Skin epidermis (tissue), 12 donors: ENCODE data around the gene SMAD3.
"Not testable (repeated sequence)": the region's sequence is repeated elsewhere in the genome, so short reads cannot be mapped to it uniquely, and the experiment has no call there.

ENCODE experiments used
- H3K27ac ChIP-seq, 21 experiments: fragments of 200-600 bp; sonication (generic) in 11 of 21; one replicate each; pipeline ENCODE4 v1.5.0; 2020; ENCODE audit warnings: mild to moderate bottlenecking in 3 of 21, inconsistent platforms in 2 of 21, moderate library complexity in 2 of 21
- H3K4me3 ChIP-seq, 7 experiments: fragments of 200-600 bp; sonication (generic) in 2 of 7; one replicate each; pipeline ENCODE4 v1.5.0; 2020; ENCODE audit warnings: inconsistent platforms in 2 of 7, mild to moderate bottlenecking in 2 of 7, moderate library complexity in 1 of 7

The SMAD3 gene

GRCh38 chr15:67059127-67059553 lies 6.3 kb upstream of the SMAD3 start:
- no peak overlapping the region for H3K27ac ChIP-seq
- H3K4me3 ChIP-seq = no peak overlapping the region

- Histone ChIP-seq H3K27ac (no peak overlapping the region), H3K4me3 (no peak overlapping the region)
These were observed 3.5 kb upstream of the SMAD3 start for GRCh38 chr15:67061811-67062368.

- no peak overlapping the region for H3K27ac ChIP-seq
- H3K4me3 ChIP-seq = no peak overlapping the region
These were observed 2.9 kb upstream of the SMAD3 start for GRCh38 chr15:67062369-67062985.

DNA sequence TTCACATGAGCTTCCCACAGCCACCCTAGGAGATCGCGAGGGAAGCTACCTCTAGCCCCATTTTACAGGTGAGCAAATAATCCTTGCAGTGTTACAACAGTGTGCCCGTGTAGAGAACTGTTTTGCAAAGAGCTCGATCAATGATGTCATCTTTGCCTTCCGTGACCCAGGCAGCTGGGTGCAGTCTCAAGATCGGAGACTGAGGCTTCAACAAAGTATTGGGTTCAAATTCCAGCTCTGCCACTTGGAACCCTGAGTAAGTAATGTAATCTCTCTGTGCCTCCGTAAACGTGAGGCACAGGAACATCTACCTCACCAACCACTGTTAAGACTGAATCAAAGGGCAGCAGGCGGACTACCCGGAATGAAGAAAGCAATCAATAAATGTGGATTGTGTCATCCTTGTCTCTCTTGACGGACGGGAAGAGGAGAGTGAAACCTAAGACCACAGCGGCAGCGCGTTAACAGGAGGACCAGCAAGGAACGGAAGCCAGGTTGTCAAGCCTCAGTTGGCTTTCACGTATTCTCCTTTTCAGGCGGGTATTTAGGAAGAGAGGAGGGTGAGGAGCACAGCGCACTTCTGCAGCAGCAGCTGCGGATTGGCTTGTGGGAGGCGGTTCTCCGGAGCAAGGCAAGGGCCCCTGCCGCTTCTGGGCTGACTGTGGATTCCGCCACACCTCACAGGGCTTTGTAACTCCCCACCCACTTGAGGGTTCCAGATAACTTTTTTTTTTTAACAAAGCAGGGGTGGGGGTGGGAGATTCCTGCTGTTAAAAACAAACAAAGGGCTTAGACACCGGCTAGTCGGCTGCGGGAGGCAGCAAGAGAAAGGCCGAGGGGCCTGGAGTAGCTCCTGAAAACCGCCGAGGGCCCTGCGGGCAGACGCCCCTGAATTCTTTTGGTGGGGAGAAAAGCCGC lies 1.5 kb upstream of the SMAD3 start:
- Histone ChIP-seq H3K4me3 (peak overlapping the region in 3 of 7 experiments; percentile 62 to 71 (median 67)), H3K27ac (peak overlapping the region in 9 of 21 experiments; percentile 35 to 93 (median 81))

GRCh38 chr15:67064607-67065530 lies 533 bp upstream of the SMAD3 start:
- peak overlapping the region; percentile 62 to 81 (median 71) for H3K4me3 ChIP-seq
- H3K27ac ChIP-seq = peak overlapping the region; percentile 62 to 93 (median 84)

DNA sequence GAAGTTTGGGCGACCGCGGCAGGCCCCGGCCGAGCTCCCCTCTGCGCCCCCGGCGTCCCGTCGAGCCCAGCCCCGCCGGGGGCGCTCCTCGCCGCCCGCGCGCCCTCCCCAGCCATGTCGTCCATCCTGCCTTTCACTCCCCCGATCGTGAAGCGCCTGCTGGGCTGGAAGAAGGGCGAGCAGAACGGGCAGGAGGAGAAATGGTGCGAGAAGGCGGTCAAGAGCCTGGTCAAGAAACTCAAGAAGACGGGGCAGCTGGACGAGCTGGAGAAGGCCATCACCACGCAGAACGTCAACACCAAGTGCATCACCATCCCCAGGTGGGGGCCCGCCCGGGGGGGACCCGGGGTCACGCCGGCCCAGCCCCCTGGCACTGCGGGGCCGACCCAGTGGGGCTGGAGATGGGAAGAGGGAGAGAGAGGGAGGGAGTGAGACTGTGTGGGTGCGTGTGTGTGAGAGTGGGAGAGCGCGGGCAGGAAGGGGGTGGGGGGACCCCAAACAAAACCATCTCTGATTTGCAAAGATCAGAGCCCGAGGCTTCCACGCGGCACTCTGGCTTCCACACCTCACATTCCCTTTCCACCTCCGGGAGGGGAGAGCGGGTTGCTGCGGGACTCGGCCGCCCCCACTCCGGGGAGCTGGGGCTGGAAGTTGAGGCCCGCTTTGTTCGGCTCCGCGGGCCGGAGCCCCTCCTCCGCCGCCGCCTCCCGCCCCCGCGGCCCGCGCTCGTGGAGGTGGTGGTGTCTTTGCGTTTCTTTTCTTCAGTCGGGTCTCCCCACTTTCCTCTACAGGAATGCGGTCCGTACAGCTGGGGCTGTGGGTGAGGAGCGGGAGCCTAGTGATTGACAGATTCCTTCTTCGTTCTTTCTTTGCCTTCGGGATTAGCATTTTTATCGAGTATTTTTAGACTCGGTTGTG lies 898 bp downstream of the SMAD3 start:
- Histone ChIP-seq H3K4me3 (peak overlapping the region; percentile 62 to 81 (median 71)), H3K27ac (peak overlapping the region; percentile 52 to 93 (median 85))

GRCh38 chr15:67066959-67067853 lies 1.8 kb downstream of the SMAD3 start:
- Histone ChIP-seq H3K4me3 (peak overlapping the region; percentile 62 to 81 (median 71)), H3K27ac (peak overlapping the region in 18 of 21 experiments; percentile 75 to 93 (median 85))

GRCh38 chr15:67067930-67068551 lies 2.6 kb downstream of the SMAD3 start:
- H3K27ac ChIP-seq = peak overlapping the region in 17 of 21 experiments; percentile 20 to 93 (median 85)

DNA sequence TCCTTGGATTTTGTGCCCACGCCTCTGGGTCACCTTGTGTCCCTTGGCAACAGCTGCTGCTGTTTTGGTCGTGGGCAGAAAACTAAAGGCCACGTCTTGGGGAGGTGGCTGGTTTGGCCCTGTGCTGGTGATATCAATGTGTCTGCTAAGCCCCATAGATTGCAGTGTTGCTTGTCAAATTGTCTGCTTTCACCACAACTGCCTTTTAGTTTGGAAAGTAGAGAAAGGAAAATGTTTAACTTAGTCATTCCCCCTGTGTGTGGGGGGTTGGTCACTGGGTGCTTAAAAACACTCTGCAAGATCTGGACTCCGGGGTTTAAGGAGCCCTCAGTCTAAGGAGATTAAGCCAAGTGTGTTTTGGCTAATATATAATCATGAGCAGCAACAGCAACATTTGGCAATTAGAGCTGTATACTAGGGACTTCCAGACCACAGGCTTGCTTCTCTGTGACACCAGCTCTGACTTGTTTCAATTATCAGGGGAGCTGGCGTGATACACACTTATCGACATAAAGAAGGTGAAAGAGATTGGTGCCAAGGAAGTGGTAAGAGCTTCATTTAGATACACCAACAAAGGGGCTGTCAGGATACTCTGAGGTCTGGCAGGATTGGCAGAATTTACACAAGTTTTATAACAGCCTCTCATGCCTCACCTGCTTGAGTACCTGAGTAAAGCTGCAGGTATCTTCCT lies 3.5 kb downstream of the SMAD3 start:
- Histone ChIP-seq H3K27ac (peak overlapping the region in 13 of 21 experiments; percentile 19 to 93 (median 82)), H3K4me3 (peak overlapping the region in 3 of 7 experiments; percentile 62 to 76 (median 71))

More at GRCh38 chr15:67067930-67068551, 2.6 kb downstream of the SMAD3 start:
- peak overlapping the region; percentile 62 to 81 (median 71) for H3K4me3 ChIP-seq

DNA sequence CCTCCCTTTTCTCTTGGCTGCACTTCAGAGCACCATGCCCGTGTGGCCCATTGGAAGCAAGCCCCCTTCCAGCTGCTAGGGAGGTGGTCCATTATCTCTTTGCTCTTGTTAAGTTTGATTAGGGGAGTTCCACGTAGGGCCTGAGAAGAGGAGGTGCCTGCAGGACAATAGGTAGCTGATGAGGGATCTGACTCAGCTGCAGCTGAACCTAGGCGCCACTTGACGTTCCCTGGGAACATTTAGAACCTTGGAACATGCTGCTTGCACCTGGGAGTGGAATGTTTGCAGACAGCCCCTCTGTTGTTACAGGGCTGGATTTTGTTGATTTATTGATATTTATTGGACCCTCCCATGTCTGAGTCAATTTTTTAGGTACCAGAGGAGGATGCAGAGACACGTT lies 4.7 kb downstream of the SMAD3 start:
- no peak overlapping the region for H3K4me3 ChIP-seq
- H3K27ac ChIP-seq = no peak overlapping the region

GRCh38 chr15:67070892-67071664 lies 5.7 kb downstream of the SMAD3 start:
- no peak overlapping the region for H3K27ac ChIP-seq
- no peak overlapping the region for H3K4me3 ChIP-seq

DNA sequence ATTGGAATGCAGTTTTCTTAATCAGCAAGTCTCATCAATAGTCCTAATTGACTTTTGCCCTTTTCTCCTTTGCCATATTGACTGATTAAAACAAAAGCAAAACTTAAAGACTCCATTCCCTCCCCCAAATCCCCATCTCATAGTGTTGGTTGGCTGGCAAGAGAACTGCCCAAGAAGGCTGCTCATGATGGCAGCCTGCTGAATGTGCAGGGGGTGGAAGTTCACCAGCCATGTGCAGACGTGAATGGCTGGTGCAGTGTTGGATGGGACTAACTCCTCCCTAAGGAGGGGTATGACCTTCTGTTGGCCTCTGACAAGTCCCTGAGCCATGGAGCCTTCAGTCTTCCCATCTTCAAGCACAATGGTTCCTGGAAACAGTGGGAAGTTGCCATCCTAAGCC lies 7.0 kb downstream of the SMAD3 start:
- H3K27ac ChIP-seq = peak overlapping the region in 3 of 21 experiments; percentile 0 to 55 (median 28)

DNA sequence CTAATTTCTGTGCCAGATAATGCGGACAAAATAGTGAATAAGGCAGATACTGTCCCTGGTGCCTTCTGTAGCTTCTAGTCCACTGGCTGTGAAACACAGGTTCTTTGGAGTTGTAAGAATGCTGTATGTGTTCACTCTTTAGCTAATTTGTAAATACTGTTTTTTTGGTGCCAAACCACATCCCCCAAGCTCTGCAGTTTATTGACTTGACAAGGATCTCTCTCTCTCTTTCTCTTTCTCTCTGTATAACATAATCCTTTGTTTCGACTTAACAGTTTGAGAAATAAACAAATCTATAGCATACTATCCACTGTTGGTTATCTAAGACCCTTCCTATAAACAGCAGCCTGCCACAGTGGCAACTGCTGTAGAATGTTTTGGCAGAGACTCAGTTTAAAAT lies 7.6 kb downstream of the SMAD3 start:
- no peak overlapping the region for H3K4me3 ChIP-seq
- H3K27ac ChIP-seq = peak overlapping the region in 4 of 21 experiments; percentile 0 to 55 (median 14)

More for the DNA sequence above, 7.0 kb downstream of the SMAD3 start:
- H3K4me3 ChIP-seq = no peak overlapping the region

DNA sequence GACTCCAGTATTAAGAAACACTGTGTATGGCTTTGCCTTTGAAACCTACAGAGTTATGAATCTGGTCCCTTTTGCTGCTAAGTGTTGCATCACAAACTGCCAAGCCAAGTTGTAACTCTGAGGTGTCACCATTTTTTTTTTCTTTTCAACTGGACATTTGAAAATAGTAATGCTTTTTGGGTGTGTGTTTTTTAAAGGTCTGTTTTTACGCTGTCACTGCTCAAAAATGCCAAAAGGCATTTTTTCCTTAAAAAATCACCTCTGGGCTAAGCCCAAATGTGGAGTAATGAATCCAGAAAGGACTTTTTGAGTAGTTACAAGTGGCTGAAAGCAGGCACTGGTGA lies 9.5 kb downstream of the SMAD3 start:
- peak overlapping the region in 6 of 21 experiments; percentile 6 to 62 (median 23) for H3K27ac ChIP-seq
- H3K4me3 ChIP-seq = no peak overlapping the region

GRCh38 chr15:67075555-67076135 lies 10.2 kb downstream of the SMAD3 start:
- H3K27ac ChIP-seq = peak overlapping the region in 4 of 21 experiments; percentile 11 to 62 (median 44)
- not testable (repeated sequence) for H3K4me3 ChIP-seq
